Measurements from ENCODE around the gene MTF2. TPM values are rescaled to one million over a fixed set of nuclear protein-coding genes. Genes with fewer than 3 reads are reported as not detected.

Gene MTF2
- total RNA-seq, 1 experiment from 2014 or later = 110 TPM

GRCh38 chr1:93093332-93094006, 14.4 kb downstream of the MTF2 start:
- no peak overlapping the region for H2BK12ac ChIP-seq (ENCODE audit: insufficient read length, low read depth, low read length)
- H3K4me1 ChIP-seq (ENCODE audit: insufficient read depth, low read length) = no peaks in the 10 kb centered on the region; the same call in 1 of the 2 replicates
- Mint-ChIP-seq H3K4me3 (peak overlapping the region in 1 of 2 experiments; percentile 20; a peak in 1 of 5 replicates), H3K36me3 (ENCODE audit: insufficient read depth in 1 of 3, low read depth in 3 of 3) (peaks cover 9 to 27% (median 24%) of the 10 kb centered on the region in 3 experiments), H3K9me3 (no peaks in the 10 kb centered on the region), H3K4me1 (peaks cover 37 to 58% of the 10 kb centered on the region in 2 experiments), H3K27ac (peak overlapping the region; percentile 50 to 93 (median 84); a peak in 5 of 7 replicates), H3K27me3 (ENCODE audit: low read depth) (no peaks in the 10 kb centered on the region)
- H2BK5ac ChIP-seq (ENCODE audit: insufficient read length, low read length) = no peak overlapping the region
- no peaks in the 10 kb centered on the region for H4K20me1 ChIP-seq (ENCODE audit: control insufficient read depth, insufficient read depth, insufficient read length)
- H3K9ac ChIP-seq (ENCODE audit: extremely low read depth, insufficient read length, low read length) = no peak overlapping the region
- H3K79me2 ChIP-seq (ENCODE audit: insufficient read depth, low read length) = peaks cover 67% of the 10 kb centered on the region
- H2BK15ac ChIP-seq (ENCODE audit: low read depth, low read length) = no peak overlapping the region
- no peaks in the 10 kb centered on the region for H3K79me1 ChIP-seq (ENCODE audit: insufficient read depth, low read depth, low read length, poor library complexity, severe bottlenecking)
- no peak overlapping the region for H3K27ac ChIP-seq (ENCODE audit: insufficient read length, low read depth, low read length)
- TF ChIP-seq CTCF (conservative IDR thresholded peaks at IDR 0.05) = no peak
- no peak overlapping the region for H4K91ac ChIP-seq (ENCODE audit: insufficient read length, low read depth, low read length)
- no peak overlapping the region for H3K4me2 ChIP-seq (ENCODE audit: insufficient read depth, insufficient read length, low read length)
- H3K27me3 ChIP-seq (ENCODE audit: insufficient read depth, low read length) = no peaks in the 10 kb centered on the region
- H3K14ac ChIP-seq (ENCODE audit: insufficient read depth, low read length) = no peak overlapping the region
- H2BK120ac ChIP-seq (ENCODE audit: low read depth, low read length, poor library complexity, severe bottlenecking) = no peak overlapping the region
- no peak overlapping the region for H3T11ph ChIP-seq (ENCODE audit: low read length)
- no peak overlapping the region for H2AK5ac ChIP-seq (ENCODE audit: insufficient read length, low read length)
- no peak for DNase-seq
- H4K8ac ChIP-seq (replicated peaks; ENCODE audit: insufficient read length, low read depth, low read length) = no peak overlapping the region
- no peak overlapping the region for H4K5ac ChIP-seq (ENCODE audit: insufficient read length, low read depth, low read length)
- H3K4ac ChIP-seq (ENCODE audit: low read depth, low read length) = no peak overlapping the region
- no peak overlapping the region for H2AFZ ChIP-seq (ENCODE audit: low read length)
- H3K23me2 ChIP-seq (ENCODE audit: insufficient read length, low read depth, low read length, poor library complexity, severe bottlenecking) = no peaks in the 10 kb centered on the region
- H3K18ac ChIP-seq (ENCODE audit: insufficient read length, low read depth, low read length) = no peak overlapping the region
- H3K56ac ChIP-seq (ENCODE audit: insufficient read length, low read depth, low read length) = no peak overlapping the region
- no peak overlapping the region for H3K23ac ChIP-seq (ENCODE audit: insufficient read length, low read depth, low read length)
- no peaks in the 10 kb centered on the region for H3K9me3 ChIP-seq (ENCODE audit: control insufficient read depth, low read depth, low read length)
- no CpG with 5 or more reads among the region's 2 CpGs for WGBS (ENCODE audit: extremely low coverage, insufficient read length, low lambda C conversion rate)
- H2BK20ac ChIP-seq (ENCODE audit: low read depth, low read length, poor library complexity, severe bottlenecking) = no peak overlapping the region
